GM18508 (cell line): Measurements from ENCODE around the gene WIPF1.

Experiments
- ATAC-seq: cut with Tn5 transposase; IDR thresholded peaks from one replicate; pipeline ENCODE4 v1.9.1; 2021; ENCODE audit warnings: moderate number of reproducible peaks; ENCODE audit not compliant: insufficient read depth, unreplicated experiment

WIPF1 gene

GRCh38 chr2:174623690-174624089 lies 26.1 kb upstream of the WIPF1 start:
- ATAC-seq: peak; percentile 45

GRCh38 chr2:174623106-174623637 lies 25.6 kb upstream of the WIPF1 start:
- no peak for ATAC-seq

GRCh38 chr2:174621323-174621722 lies 23.7 kb upstream of the WIPF1 start:
- no peak for ATAC-seq

- ATAC-seq: no peak
Measured at GRCh38 chr2:174618179-174618578, 20.6 kb upstream of the WIPF1 start.

- no peak for ATAC-seq
Measured at GRCh38 chr2:174617718-174618117, 20.1 kb upstream of the WIPF1 start.

GRCh38 chr2:174617120-174617519 lies 19.5 kb upstream of the WIPF1 start:
- ATAC-seq: no peak

GRCh38 chr2:174615871-174616436 lies 18.4 kb upstream of the WIPF1 start:
- no peak for ATAC-seq

GRCh38 chr2:174614261-174614660 lies 16.7 kb upstream of the WIPF1 start:
- no peak for ATAC-seq

GRCh38 chr2:174613531-174613930 lies 15.9 kb upstream of the WIPF1 start:
- ATAC-seq: no peak

GRCh38 chr2:174612970-174613369 lies 15.4 kb upstream of the WIPF1 start:
- ATAC-seq: no peak

- no peak for ATAC-seq
Measured at GRCh38 chr2:174611854-174612253, 14.2 kb upstream of the WIPF1 start.

- no peak for ATAC-seq
Measured at GRCh38 chr2:174611006-174611405, 13.4 kb upstream of the WIPF1 start.

- ATAC-seq: no peak
Measured at GRCh38 chr2:174610243-174610995, 12.8 kb upstream of the WIPF1 start.

- no peak for ATAC-seq
Measured at GRCh38 chr2:174609261-174609660, 11.7 kb upstream of the WIPF1 start.

- ATAC-seq: peak; percentile 17
Measured at GRCh38 chr2:174608866-174609214, 11.2 kb upstream of the WIPF1 start.

- ATAC-seq: peak; percentile 73
Measured at GRCh38 chr2:174607989-174608865, 10.6 kb upstream of the WIPF1 start.

- no peak for ATAC-seq
Measured at GRCh38 chr2:174607584-174607983, 10.0 kb upstream of the WIPF1 start.

- ATAC-seq: peak; percentile 31
Measured at GRCh38 chr2:174606336-174606735, 8.7 kb upstream of the WIPF1 start.

GRCh38 chr2:174605687-174606086 lies 8.1 kb upstream of the WIPF1 start:
- ATAC-seq: no peak

GRCh38 chr2:174603280-174603679 lies 5.7 kb upstream of the WIPF1 start:
- no peak for ATAC-seq

- no peak for ATAC-seq
Measured at GRCh38 chr2:174602745-174603144, 5.1 kb upstream of the WIPF1 start.
